NOMO-1 treated with dmso at 0.1 percent for 144 hours (cell line): ENCODE data around the gene CUL3.
A peak's percentile ranks its signal among the peaks of the same experiment; 100 is the strongest.
"Not testable (repeated sequence)": the region's sequence is repeated elsewhere in the genome, so short reads cannot be mapped to it uniquely, and the experiment has no call there.

Experiments used
- DNase-seq: peaks from one replicate; lab custom pipeline; 2025; ENCODE audit not compliant: unreplicated experiment; lab: John Stamatoyannopoulos, UW

Gene CUL3

GRCh38 chr2:224485081-224486014 is 99.8 kb downstream of the CUL3 start:
- DNase-seq: not testable (repeated sequence)

GRCh38 chr2:224479826-224480225 is 105.3 kb downstream of the CUL3 start:
- DNase-seq: no peak

- no peak for DNase-seq
Measured at GRCh38 chr2:224472827-224473226, 112.3 kb downstream of the CUL3 start.

- DNase-seq: no peak
Measured at GRCh38 chr2:224472137-224472536, 113.0 kb downstream of the CUL3 start.

- no peak for DNase-seq
Measured at GRCh38 chr2:224469374-224469964, 115.7 kb downstream of the CUL3 start.

- no peak for DNase-seq
Measured at GRCh38 chr2:224466304-224466895, 118.8 kb downstream of the CUL3 start.

- no peak for DNase-seq
Measured at GRCh38 chr2:224461391-224461790, 123.8 kb downstream of the CUL3 start.

- DNase-seq: no peak
Measured at GRCh38 chr2:224457408-224458096, 127.6 kb downstream of the CUL3 start.

- DNase-seq: no peak
Measured at GRCh38 chr2:224453892-224454291, 131.3 kb downstream of the CUL3 start.

GRCh38 chr2:224449212-224450147 is 135.7 kb downstream of the CUL3 start:
- no peak for DNase-seq

GRCh38 chr2:224448236-224448635 is 136.9 kb downstream of the CUL3 start:
- DNase-seq: no peak

- DNase-seq: no peak
Measured at GRCh38 chr2:224444783-224445182, 140.4 kb downstream of the CUL3 start.

- no peak for DNase-seq
Measured at GRCh38 chr2:224444021-224444420, 141.1 kb downstream of the CUL3 start.

GRCh38 chr2:224442071-224442967 is 142.8 kb downstream of the CUL3 start:
- DNase-seq: peak; percentile 43

- no peak for DNase-seq
Measured at GRCh38 chr2:224440988-224441387, 144.2 kb downstream of the CUL3 start.

- no peak for DNase-seq
Measured at GRCh38 chr2:224438726-224439125, 146.4 kb downstream of the CUL3 start.

GRCh38 chr2:224436634-224437033 is 148.5 kb downstream of the CUL3 start:
- no peak for DNase-seq

- DNase-seq: no peak
Measured at GRCh38 chr2:224434618-224435017, 150.5 kb downstream of the CUL3 start.

GRCh38 chr2:224433442-224433841 is 151.7 kb downstream of the CUL3 start:
- no peak for DNase-seq
